K562 (cell line): Measurements from ENCODE around the gene RAB38. TPM values are rescaled to one million over a fixed set of nuclear protein-coding genes. Genes with fewer than 3 reads are reported as not detected.

Source experiments
- ATAC-seq: fragments of 200-7000 bp; cut with Tn5 transposase; 3 replicates; pipeline ENCODE4 v1.9.1; 2020; ENCODE audit warnings: moderate library complexity
- BruUV-seq: library from RNA; stranded (reverse); fragments of 400-500 nt; replicated peaks from 2 replicates; lab custom pipeline; 2021; lab: Mats Ljungman, UMichigan
- CTCF ChIA-PET: fragments of 300-600 bp; formaldehyde crosslinking; extraction: SDS; loops from one replicate; lab custom pipeline; 2021; ENCODE audit warnings: low intra/inter-chr PET ratio; lab: Yijun Ruan, JAX
- POLR2A ChIA-PET: fragments of 300-600, 350-650 bp; sonication (Branson Sonifier 250); formaldehyde crosslinking; extraction: SDS; loops from one replicate; lab custom pipeline; 2021; ENCODE audit warnings: antibody characterized with exemption, inconsistent platforms; lab: Yijun Ruan, JAX
- DNase-seq, 4 experiments: peaks; one replicate each; pipeline versions ENCODE4 v3.0.0 to v3.0.0-alpha.2; 2011 to 2018; ENCODE audit warnings: low spot score in 3 of 4, mixed read lengths in 3 of 4; ENCODE audit errors: extremely low read depth in 1 of 4
- FAIRE-seq: peaks from 2 replicates; lab custom pipeline; 2011; peaks lifted over from hg19 to GRCh38; lab: Jason Lieb, UNC
- H2AFZ ChIP-seq: 2 replicates; pipeline ENCODE4 v1.6.0; 2011; ENCODE audit warnings: low read depth, low read length, control low read depth, inconsistent platforms
- H3K27ac ChIP-seq: fragments of 200-600 bp; 3 replicates; pipeline ENCODE4 v1.8.0; 2011; ENCODE audit warnings: low read depth, mild to moderate bottlenecking, control low read depth, inconsistent platforms, low read length, moderate library complexity, mixed read lengths; ENCODE audit errors: extremely low read depth
- H3K27me3 ChIP-seq, 2 experiments: fragments of 300-600 bp in 1 of 2; 2 replicates in 1 of 2; 3 replicates in 1 of 2; pipeline versions ENCODE4 v1.6.0 to v1.8.0; 2011; ENCODE audit warnings: inconsistent platforms in 2 of 2, low read length in 2 of 2, mild to moderate bottlenecking in 1 of 2, mixed read lengths in 1 of 2, moderate library complexity in 1 of 2; ENCODE audit not compliant: control insufficient read depth in 2 of 2, insufficient read depth in 2 of 2
- H3K36me3 ChIP-seq: fragments of 300-600 bp; 3 replicates; pipeline ENCODE4 v1.8.0; 2011; ENCODE audit warnings: mild to moderate bottlenecking, low read length, inconsistent platforms; ENCODE audit not compliant: control insufficient read depth, insufficient read depth
- H3K4me1 ChIP-seq, 2 experiments: fragments of 200-600 bp in 1 of 2; replicated peaks in 1 of 2; 2 replicates in 1 of 2; 3 replicates in 1 of 2; pipeline versions ENCODE4 v1.5.1 to v1.8.0; 2011; ENCODE audit warnings: inconsistent platforms in 2 of 2, low read length in 2 of 2, mild to moderate bottlenecking in 1 of 2, mixed read lengths in 1 of 2, moderate library complexity in 1 of 2; ENCODE audit not compliant: control insufficient read depth in 2 of 2, insufficient read depth in 2 of 2
- H3K4me2 ChIP-seq: 2 replicates; pipeline ENCODE4 v1.6.1; 2011; ENCODE audit warnings: low read length, control low read depth, inconsistent platforms, mixed read lengths; ENCODE audit not compliant: insufficient read depth
- H3K4me3 ChIP-seq: fragments of 200-600 bp; sonication (generic), shearing (Covaris generic); 2 replicates; pipeline ENCODE4 v1.5.1; 2016; ENCODE audit warnings: control low read depth, inconsistent platforms
- H3K79me2 ChIP-seq: fragments of 200-600 bp; 3 replicates; pipeline ENCODE4 v1.8.0; 2011; ENCODE audit warnings: low read length, inconsistent platforms; ENCODE audit not compliant: control insufficient read depth, insufficient read depth
- H3K9ac ChIP-seq, 2 experiments: 2 replicates each; pipeline versions ENCODE4 v1.6.0 to v1.6.1; 2011; ENCODE audit warnings: low read depth in 2 of 2, low read length in 2 of 2, control low read depth in 1 of 2, inconsistent platforms in 1 of 2, mild to moderate bottlenecking in 1 of 2, mixed read lengths in 1 of 2; ENCODE audit not compliant: insufficient read depth in 1 of 2
- H3K9me1 ChIP-seq: one replicate; pipeline ENCODE4 v1.6.0; 2011; ENCODE audit warnings: inconsistent platforms, mild to moderate bottlenecking, low read length, moderate library complexity; ENCODE audit not compliant: control insufficient read depth, insufficient read depth
- H3K9me3 ChIP-seq: replicated peaks from 2 replicates; pipeline ENCODE4 v1.5.1; 2011; ENCODE audit warnings: low read depth, low read length, inconsistent platforms; ENCODE audit not compliant: control insufficient read depth, insufficient read depth
- H4K20me1 ChIP-seq: replicated peaks from 2 replicates; pipeline ENCODE4 v1.6.1; 2011; ENCODE audit warnings: low read length, inconsistent platforms, mixed read lengths; ENCODE audit not compliant: control insufficient read depth, insufficient read depth
- ZNF41 ChIP-seq: fragments of 250-450 bp; sonication (Bioruptor Pico); conservative IDR thresholded peaks from 2 replicates; pipeline ENCODE4 v1.4.0; 2020; ENCODE audit warnings: mild to moderate bottlenecking
- WGBS: fragments of 100-300 bp; shearing (Covaris generic); methylation state at CpG from one replicate; pipeline ENCODE4 v1.1.6; 2016; ENCODE audit warnings: low coverage, mixed read lengths; ENCODE audit not compliant: insufficient coverage; ENCODE audit errors: missing lambda C conversion rate; 5-methylcytosine and 5-hydroxymethylcytosine counted together
- in situ Hi-C: fragments of 300-500 bp; cut with MboI; formaldehyde crosslinking; loops from 4 replicates; pipeline ENCODE4 v1.15.0; 2018; ENCODE audit warnings: inconsistent platforms, mixed read lengths
- intact Hi-C: fragments of 100-400 bp; cut with micrococcal nuclease; formaldehyde crosslinking; loops from 2 replicates; pipeline ENCODE4 v1.14.2; 2022
- polyA plus RNA-seq, 8 experiments: library from polyadenylated mRNA; depleted of rRNA in 4 of 8; stranded (reverse) in 5 of 8; unstranded in 3 of 8; fragments of >200 nt; fragmentation: Nextera tagmentation in 2 of 8; fragmentation: Illumina TruSeq in 1 of 8; extraction: Ambion mirVana in 2 of 8; extraction: Trizol in 1 of 8; gene quantifications; 2 replicates each; pipeline versions ENCODE4 v1.2.1 to v1.2.3, GENCODE V29; 2011 to 2014; ENCODE audit warnings: inconsistent platforms in 1 of 8, missing spikeins in 1 of 8
- total RNA-seq, 7 experiments: library from RNA; depleted of rRNA in 6 of 7; stranded (reverse); fragments of >200 nt in 6 of 7; fragmentation: Illumina TruSeq in 2 of 7; extraction: Trizol in 2 of 7; gene quantifications; 2 replicates each; pipeline versions ENCODE4 v1.2.1 to v1.2.3, GENCODE V29; 2011 to 2021; ENCODE audit warnings: low replicate concordance in 1 of 7
- TF ChIP-seq, protein P1 (sequence below): fragments of 150-350 bp; IDR thresholded peaks from 2 replicates; pipeline ENCODE4 v1.6.1; 2014; ENCODE audit warnings: low read depth, mild to moderate bottlenecking, low read length, borderline replicate concordance

RAB38 gene
- total and polyA plus RNA-seq, 9 of the 15 experiments (the other 6 are each of a cell fraction or from before 2014, with no cell fraction given): 0.59 to 2.9 (median 2.2) TPM

GRCh38 chr11:88068848-88069554, 106.2 kb downstream of the RAB38 start:
- no peak overlapping the region for H3K9ac ChIP-seq
- no peak overlapping the region for H2AFZ ChIP-seq
- H3K27ac ChIP-seq: no peak overlapping the region
- CTCF ChIA-PET: no interaction called here
- no peak overlapping the region for H3K4me3 ChIP-seq
- WGBS: under 1% methylated on average over 22 of the region's 27 CpGs
- no peaks in the 10 kb centered on the region for H3K4me1 ChIP-seq
- no peaks in the 10 kb centered on the region for H3K79me2 ChIP-seq
- H3K4me2 ChIP-seq: no peak overlapping the region
- DNase-seq (no peak), ATAC-seq (no peak), FAIRE-seq (no peak)
- no peaks in the 10 kb centered on the region for H3K27me3 ChIP-seq
- TF ChIP-seq, protein P1, sequence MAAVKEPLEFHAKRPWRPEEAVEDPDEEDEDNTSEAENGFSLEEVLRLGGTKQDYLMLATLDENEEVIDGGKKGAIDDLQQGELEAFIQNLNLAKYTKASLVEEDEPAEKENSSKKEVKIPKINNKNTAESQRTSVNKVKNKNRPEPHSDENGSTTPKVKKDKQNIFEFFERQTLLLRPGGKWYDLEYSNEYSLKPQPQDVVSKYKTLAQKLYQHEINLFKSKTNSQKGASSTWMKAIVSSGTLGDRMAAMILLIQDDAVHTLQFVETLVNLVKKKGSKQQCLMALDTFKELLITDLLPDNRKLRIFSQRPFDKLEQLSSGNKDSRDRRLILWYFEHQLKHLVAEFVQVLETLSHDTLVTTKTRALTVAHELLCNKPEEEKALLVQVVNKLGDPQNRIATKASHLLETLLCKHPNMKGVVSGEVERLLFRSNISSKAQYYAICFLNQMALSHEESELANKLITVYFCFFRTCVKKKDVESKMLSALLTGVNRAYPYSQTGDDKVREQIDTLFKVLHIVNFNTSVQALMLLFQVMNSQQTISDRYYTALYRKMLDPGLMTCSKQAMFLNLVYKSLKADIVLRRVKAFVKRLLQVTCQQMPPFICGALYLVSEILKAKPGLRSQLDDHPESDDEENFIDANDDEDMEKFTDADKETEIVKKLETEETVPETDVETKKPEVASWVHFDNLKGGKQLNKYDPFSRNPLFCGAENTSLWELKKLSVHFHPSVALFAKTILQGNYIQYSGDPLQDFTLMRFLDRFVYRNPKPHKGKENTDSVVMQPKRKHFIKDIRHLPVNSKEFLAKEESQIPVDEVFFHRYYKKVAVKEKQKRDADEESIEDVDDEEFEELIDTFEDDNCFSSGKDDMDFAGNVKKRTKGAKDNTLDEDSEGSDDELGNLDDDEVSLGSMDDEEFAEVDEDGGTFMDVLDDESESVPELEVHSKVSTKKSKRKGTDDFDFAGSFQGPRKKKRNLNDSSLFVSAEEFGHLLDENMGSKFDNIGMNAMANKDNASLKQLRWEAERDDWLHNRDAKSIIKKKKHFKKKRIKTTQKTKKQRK: no peak
- no peak for TF ChIP-seq ZNF41 (CRISPR knock-in tag)
- in situ Hi-C loops: no loop called here
- BruUV-seq: no TSS peak
- POLR2A ChIA-PET: interaction anchor here (0.6 kb wide), 1 partner anchor 60 kb away, joined by 5 read pairs; no protein-coding TSS in a partner anchor
- H3K9me3 ChIP-seq: no peaks in the 10 kb centered on the region; the same call in 1 of the 2 replicates
- intact Hi-C loops: no loop called here
- no peaks in the 10 kb centered on the region for H3K36me3 ChIP-seq
- no peaks in the 10 kb centered on the region for H3K9me1 ChIP-seq
- no peaks in the 10 kb centered on the region for H4K20me1 ChIP-seq
